Osteoblast (primary cell): Measurements from ENCODE around the gene PRR16. TPM values are rescaled to one million over a fixed set of nuclear protein-coding genes. Genes with fewer than 3 reads are reported as not detected.

Source experiments
- DNase-seq: peaks from one replicate; pipeline ENCODE4 v3.0.0; 2011; ENCODE audit warnings: low spot score, mixed read lengths; ENCODE audit not compliant: insufficient read length; ENCODE audit errors: missing footprints
- H2AFZ ChIP-seq: 2 replicates; pipeline ENCODE4 v1.6.0; 2011; ENCODE audit warnings: mild to moderate bottlenecking, low read length
- H3K27ac ChIP-seq: 2 replicates; pipeline ENCODE4 v1.5.1; 2011; ENCODE audit warnings: mild to moderate bottlenecking, low read depth, low read length, moderate library complexity
- H3K27me3 ChIP-seq: 2 replicates; pipeline ENCODE4 v1.6.0; 2012; ENCODE audit warnings: mild to moderate bottlenecking, control low read depth, inconsistent platforms, low read length, moderate library complexity; ENCODE audit not compliant: insufficient read depth
- H3K36me3 ChIP-seq: 2 replicates; pipeline ENCODE4 v1.5.1; 2011; ENCODE audit warnings: mild to moderate bottlenecking, low read length, control low read depth, moderate library complexity; ENCODE audit not compliant: insufficient read depth
- H3K4me1 ChIP-seq: 2 replicates; pipeline ENCODE4 v1.5.1; 2011; ENCODE audit warnings: mild to moderate bottlenecking, low read length, control low read depth, moderate library complexity; ENCODE audit not compliant: insufficient read depth
- H3K4me2 ChIP-seq: 2 replicates; pipeline ENCODE4 v1.6.0; 2011; ENCODE audit warnings: mild to moderate bottlenecking, low read length; ENCODE audit not compliant: insufficient read depth
- H3K4me3 ChIP-seq: fragments of 200-600 bp; sonication (generic); 3 replicates; pipeline ENCODE4 v1.5.1; 2012; ENCODE audit warnings: mild to moderate bottlenecking, low read length, inconsistent platforms; ENCODE audit not compliant: insufficient read depth
- H3K79me2 ChIP-seq: 2 replicates; pipeline ENCODE4 v1.6.0; 2012; ENCODE audit warnings: mild to moderate bottlenecking, low read length, control low read depth, inconsistent platforms; ENCODE audit not compliant: insufficient read depth
- H3K9me3 ChIP-seq: 2 replicates; pipeline ENCODE4 v1.5.1; 2011; ENCODE audit warnings: low read depth, low read length, control low read depth
- H4K20me1 ChIP-seq: 2 replicates; pipeline ENCODE4 v1.6.0; 2012; ENCODE audit warnings: mild to moderate bottlenecking, low read length, control low read depth; ENCODE audit not compliant: insufficient read depth
- CTCF ChIP-seq: IDR thresholded peaks from 2 replicates; pipeline ENCODE4 v1.5.1; 2011; ENCODE audit warnings: mild to moderate bottlenecking, low read depth, low read length, moderate library complexity; ENCODE audit errors: extremely low read depth
- total RNA-seq: library from RNA; depleted of rRNA; stranded (reverse); fragments of >200 nt; gene quantifications from 2 replicates; pipeline ENCODE4 v1.2.3, GENCODE V29; 2012

The PRR16 gene
- total RNA-seq, 1 donor, result 30.4 TPM

GRCh38 chr5:120430572-120430971, 33.5 kb upstream of the PRR16 start:
- H3K27ac ChIP-seq, result no peak overlapping the region
- H3K9me3 ChIP-seq, result no peaks in the 10 kb centered on the region
- H2AFZ ChIP-seq, result no peak overlapping the region
- TF ChIP-seq CTCF, result no peak
- no peaks in the 10 kb centered on the region for H4K20me1 ChIP-seq
- H3K4me3 ChIP-seq, result no peak overlapping the region
- H3K4me1 ChIP-seq, result no peaks in the 10 kb centered on the region
- H3K4me2 ChIP-seq, result no peak overlapping the region
- no peak for DNase-seq
- H3K79me2 ChIP-seq, result no peaks in the 10 kb centered on the region
- H3K27me3 ChIP-seq, result no peaks in the 10 kb centered on the region
- no peaks in the 10 kb centered on the region for H3K36me3 ChIP-seq

GRCh38 chr5:120432861-120433260, 31.2 kb upstream of the PRR16 start:
- no peaks in the 10 kb centered on the region for H3K9me3 ChIP-seq
- H3K36me3 ChIP-seq, result no peaks in the 10 kb centered on the region
- no peak overlapping the region for H3K27ac ChIP-seq
- no peak overlapping the region for H2AFZ ChIP-seq
- H3K4me2 ChIP-seq, result no peak overlapping the region
- H4K20me1 ChIP-seq, result no peaks in the 10 kb centered on the region
- TF ChIP-seq CTCF, result no peak
- DNase-seq, result no peak
- H3K27me3 ChIP-seq, result no peaks in the 10 kb centered on the region
- H3K4me1 ChIP-seq, result peaks cover 4% of the 10 kb centered on the region
- no peaks in the 10 kb centered on the region for H3K79me2 ChIP-seq
- no peak overlapping the region for H3K4me3 ChIP-seq

GRCh38 chr5:120435129-120435528, 29.0 kb upstream of the PRR16 start:
- peaks cover 4% of the 10 kb centered on the region for H3K4me1 ChIP-seq
- no peaks in the 10 kb centered on the region for H4K20me1 ChIP-seq
- H3K27me3 ChIP-seq, result no peaks in the 10 kb centered on the region
- H3K4me3 ChIP-seq, result no peak overlapping the region
- H3K9me3 ChIP-seq, result no peaks in the 10 kb centered on the region
- no peak overlapping the region for H3K4me2 ChIP-seq
- no peak overlapping the region for H3K27ac ChIP-seq
- H3K79me2 ChIP-seq, result no peaks in the 10 kb centered on the region
- TF ChIP-seq CTCF, result no peak
- no peak for DNase-seq
- no peak overlapping the region for H2AFZ ChIP-seq
- H3K36me3 ChIP-seq, result no peaks in the 10 kb centered on the region

- TF ChIP-seq CTCF, result no peak
- no peaks in the 10 kb centered on the region for H3K9me3 ChIP-seq
- no peaks in the 10 kb centered on the region for H4K20me1 ChIP-seq
- no peak overlapping the region for H2AFZ ChIP-seq
- no peak overlapping the region for H3K4me2 ChIP-seq
- no peak overlapping the region for H3K27ac ChIP-seq
- H3K79me2 ChIP-seq, result no peaks in the 10 kb centered on the region
- peaks cover 4% of the 10 kb centered on the region for H3K4me1 ChIP-seq
- no peak overlapping the region for H3K4me3 ChIP-seq
- H3K27me3 ChIP-seq, result no peaks in the 10 kb centered on the region
- DNase-seq, result peak; percentile 42
- H3K36me3 ChIP-seq, result no peaks in the 10 kb centered on the region
Measured at GRCh38 chr5:120436996-120437395, 27.1 kb upstream of the PRR16 start.
